HepG2 (cell line): ENCODE measurements around the gene R3HCC1L. TPM values are rescaled to one million over a fixed set of nuclear protein-coding genes. Genes with fewer than 3 reads are reported as not detected.

Experiments used
- ATAC-seq: fragments of 200-7000 bp; cut with Tn5 transposase; 3 replicates; pipeline ENCODE4 v1.9.1; 2020; ENCODE audit warnings: mild to moderate bottlenecking, moderate library complexity
- BruUV-seq: library from RNA; stranded (reverse); fragments of 400-500 nt; replicated peaks from 2 replicates; lab custom pipeline; 2021; lab: Mats Ljungman, UMichigan
- CTCF ChIA-PET: fragments of 300-600 bp; formaldehyde crosslinking; extraction: SDS; loops from one replicate; lab custom pipeline; 2021; ENCODE audit warnings: low total read pairs, inconsistent platforms, low intra/inter-chr PET ratio; lab: Yijun Ruan, JAX
- POLR2A ChIA-PET: fragments of 350-600 bp; sonication (Branson Sonifier 250); formaldehyde crosslinking; loops from one replicate; lab custom pipeline; 2020; ENCODE audit warnings: antibody characterized with exemption, inconsistent platforms; lab: Yijun Ruan, JAX
- DNase-seq: peaks from one replicate; pipeline ENCODE4 v3.0.0-alpha.2; 2015; ENCODE audit warnings: low spot score
- FAIRE-seq: peaks from 3 replicates; lab custom pipeline; 2011; peaks lifted over from hg19 to GRCh38; lab: Jason Lieb, UNC
- H2AFZ ChIP-seq: one replicate; pipeline ENCODE4 v1.6.1; 2011; ENCODE audit warnings: low read length, inconsistent platforms
- H3K27ac ChIP-seq: fragments of 300-600 bp; 3 replicates; pipeline ENCODE4 v1.8.0; 2011; ENCODE audit warnings: mixed run types, mild to moderate bottlenecking, mixed read lengths, low read length, inconsistent platforms; ENCODE audit not compliant: insufficient read depth; ENCODE audit errors: extremely low read length
- H3K27me3 ChIP-seq, 2 experiments: fragments of 200-600 bp in 1 of 2; 2 replicates in 1 of 2; 3 replicates in 1 of 2; pipeline versions ENCODE4 v1.6.0 to v1.8.0; 2011; ENCODE audit warnings: low read length in 2 of 2, mild to moderate bottlenecking in 2 of 2, moderate library complexity in 2 of 2, inconsistent platforms in 1 of 2; ENCODE audit not compliant: insufficient read depth in 2 of 2, control insufficient read depth in 1 of 2
- H3K36me3 ChIP-seq, 2 experiments: fragments of 200-600 bp in 1 of 2; replicated peaks in 1 of 2; 2 replicates in 1 of 2; 3 replicates in 1 of 2; pipeline versions ENCODE4 v1.5.1 to v1.8.0; 2011; ENCODE audit warnings: low read length in 2 of 2, inconsistent platforms in 1 of 2; ENCODE audit not compliant: insufficient read depth in 2 of 2, control insufficient read depth in 1 of 2
- H3K4me1 ChIP-seq: 2 replicates; pipeline ENCODE4 v1.5.1; 2012; ENCODE audit warnings: low read length, inconsistent platforms; ENCODE audit not compliant: insufficient read depth
- H3K4me2 ChIP-seq: 2 replicates; pipeline ENCODE4 v1.6.0; 2011; ENCODE audit warnings: low read depth, low read length, inconsistent platforms
- H3K4me3 ChIP-seq, 3 experiments: fragments of 200-600 bp in 1 of 3; sonication (generic), shearing (Covaris generic) in 1 of 3; replicated peaks in 1 of 3; 2 replicates each; pipeline ENCODE4 v1.5.1; 2011 to 2016; ENCODE audit warnings: low read length in 3 of 3, inconsistent platforms in 2 of 3, low read depth in 2 of 3, mild to moderate bottlenecking in 2 of 3, control low read depth in 1 of 3, mixed read lengths in 1 of 3; ENCODE audit not compliant: insufficient read depth in 1 of 3
- H3K79me2 ChIP-seq: one replicate; pipeline ENCODE4 v1.6.1; 2011; ENCODE audit warnings: low read length, inconsistent platforms; ENCODE audit not compliant: insufficient read depth
- H3K9ac ChIP-seq: 2 replicates; pipeline ENCODE4 v1.6.0; 2011; ENCODE audit warnings: mild to moderate bottlenecking, low read depth, low read length, inconsistent platforms; ENCODE audit not compliant: insufficient read depth
- H3K9me3 ChIP-seq: 2 replicates; pipeline ENCODE4 v1.5.1; 2012; ENCODE audit warnings: mild to moderate bottlenecking, low read length
- H4K20me1 ChIP-seq: 2 replicates; pipeline ENCODE4 v1.6.0; 2011; ENCODE audit warnings: inconsistent platforms, mild to moderate bottlenecking, low read length, moderate library complexity; ENCODE audit not compliant: insufficient read depth
- ASH2L ChIP-seq: fragments of 300-600, 200-600 bp; sonication (generic); IDR thresholded peaks from 2 replicates; pipeline ENCODE4 v1.7.0; 2017; ENCODE audit warnings: low read depth, mild to moderate bottlenecking, moderate library complexity, mixed read lengths, low read length; ENCODE audit not compliant: insufficient read length
- ELF1 ChIP-seq: sonication (generic); formaldehyde crosslinking; IDR thresholded peaks from 2 replicates; pipeline ENCODE4 v1.4.0; 2020; ENCODE audit warnings: missing genetic modification reagents
- EZH2 ChIP-seq: conservative IDR thresholded peaks from 2 replicates; pipeline ENCODE4 v1.6.1; 2012; ENCODE audit warnings: mild to moderate bottlenecking, low read depth, low read length, moderate library complexity
- FOXP1 ChIP-seq, 2 experiments: fragments of 450-650 bp in 1 of 2; IDR thresholded peaks; 2 replicates each; pipeline ENCODE4 v1.6.1; 2017 to 2018; ENCODE audit warnings: antibody characterized with exemption in 1 of 2
- KLF13 ChIP-seq: sonication (generic); formaldehyde crosslinking; IDR thresholded peaks from 2 replicates; pipeline ENCODE4 v1.4.0; 2020; ENCODE audit warnings: mild to moderate bottlenecking, missing genetic modification reagents
- PCBP2 ChIP-seq: fragments of 200-400 bp; formaldehyde crosslinking; optimal IDR thresholded peaks from 2 replicates; pipeline ENCODE3; 2018; ENCODE audit warnings: low read length, low read depth; ENCODE audit not compliant: poor library complexity, severe bottlenecking
- PHF21A ChIP-seq: sonication (generic); formaldehyde crosslinking; IDR thresholded peaks from 2 replicates; pipeline ENCODE4 v1.5.0; 2020; ENCODE audit warnings: mild to moderate bottlenecking, missing genetic modification reagents
- REXO4 ChIP-seq: sonication (generic); formaldehyde crosslinking; IDR thresholded peaks from 2 replicates; pipeline ENCODE4 v1.8.0; 2022; ENCODE audit warnings: missing genetic modification reagents, mild to moderate bottlenecking, borderline replicate concordance
- ZMYM2 ChIP-seq: sonication (generic); formaldehyde crosslinking; IDR thresholded peaks from 2 replicates; pipeline ENCODE4 v1.8.0; 2022; ENCODE audit warnings: mild to moderate bottlenecking, missing genetic modification reagents
- ZNF121 ChIP-seq: sonication (generic); formaldehyde crosslinking; IDR thresholded peaks from 2 replicates; pipeline ENCODE4 v1.5.0; 2020; ENCODE audit warnings: mild to moderate bottlenecking, missing genetic modification reagents
- ZNF317 ChIP-seq: sonication (generic); formaldehyde crosslinking; IDR thresholded peaks from 2 replicates; pipeline ENCODE4 v1.5.0; 2020; ENCODE audit warnings: mild to moderate bottlenecking, missing genetic modification reagents
- ZNF644 ChIP-seq: IDR thresholded peaks from 2 replicates; pipeline ENCODE4 v1.6.1; 2016; ENCODE audit warnings: low read depth
- ZNF780A ChIP-seq: sonication (generic); formaldehyde crosslinking; IDR thresholded peaks from 2 replicates; pipeline ENCODE4 v1.8.0; 2022; ENCODE audit warnings: mild to moderate bottlenecking, missing genetic modification reagents, moderate library complexity
- WGBS: methylation state at CpG from one replicate; pipeline ENCODE4 v1.1.6; 2017; ENCODE audit warnings: low lambda C conversion rate; 5-methylcytosine and 5-hydroxymethylcytosine counted together
- in situ Hi-C: cut with HindIII; loops from 2 replicates; pipeline ENCODE4 v1.10.0; 2017; ENCODE audit warnings: low pct_unique_long_range_greater_than_20kb; ENCODE audit not compliant: extremely low pct_ligation_motif_present
- intact Hi-C: fragments of 100-400 bp; cut with micrococcal nuclease; formaldehyde crosslinking; loops from one replicate; pipeline ENCODE4 v1.10.0; 2022; ENCODE audit not compliant: unreplicated experiment
- polyA plus RNA-seq, 8 experiments: library from polyadenylated mRNA; depleted of rRNA in 3 of 8; stranded (reverse) in 7 of 8; unstranded in 1 of 8; fragments of >200 nt; fragmentation: Illumina TruSeq in 4 of 8; extraction: Trizol in 4 of 8; gene quantifications; 2 replicates each; pipeline versions ENCODE4 v1.2.1 to v1.2.3, GENCODE V29; 2011 to 2016; ENCODE audit warnings: low read depth in 4 of 8, missing spikeins in 1 of 8, mixed read lengths in 1 of 8; ENCODE audit not compliant: insufficient read depth in 1 of 8
- total RNA-seq, 5 experiments: library from RNA; depleted of rRNA; stranded (reverse); fragments of >200 nt; fragmentation: Illumina TruSeq; extraction: Trizol; gene quantifications; 2 replicates each; pipeline ENCODE4 v1.2.3, GENCODE V29; 2016; ENCODE audit warnings: low read depth in 1 of 5
- TF ChIP-seq, protein P1 (sequence below): sonication (generic); formaldehyde crosslinking; IDR thresholded peaks from 2 replicates; pipeline ENCODE4 v1.5.0; 2020; ENCODE audit warnings: missing genetic modification reagents
- TF ChIP-seq, protein P2 (sequence below): sonication (generic); formaldehyde crosslinking; IDR thresholded peaks from 2 replicates; pipeline ENCODE4 v1.8.1; 2023; ENCODE audit warnings: mild to moderate bottlenecking, missing genetic modification reagents, borderline replicate concordance

Gene R3HCC1L
- total and polyA plus RNA-seq, 2 of the 13 experiments (the other 11 are each of a cell fraction or from before 2014, with no cell fraction given) = 6.5 to 12.2 TPM

DNA sequence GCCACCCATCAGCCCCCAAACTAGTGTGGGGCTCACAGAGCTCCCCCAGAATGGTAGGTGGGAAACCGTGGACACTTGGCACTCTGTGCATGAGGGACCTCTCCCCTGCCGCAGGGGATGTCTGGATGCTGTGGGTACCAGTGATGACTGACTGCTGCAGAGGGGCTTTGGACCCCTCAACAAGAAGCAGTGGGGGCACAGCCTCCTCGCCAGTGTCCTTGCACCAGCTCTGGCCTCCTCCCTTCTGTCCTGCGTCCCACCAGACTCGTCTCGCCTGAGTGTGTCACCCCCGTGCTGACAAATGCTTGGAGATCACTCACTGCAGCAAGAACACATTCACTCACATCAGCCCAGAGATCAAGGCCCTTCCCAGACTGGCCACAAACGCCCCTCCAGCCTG, 37.3 kb upstream of the R3HCC1L start:
- no peaks in the 10 kb centered on the region for H3K36me3 ChIP-seq
- WGBS = 7% methylated on average over 3 of the region's 8 CpGs
- H3K79me2 ChIP-seq = no peaks in the 10 kb centered on the region
- no peak for DNase-seq
- no peak overlapping the region for H3K27ac ChIP-seq
- no TSS peak for BruUV-seq
- POLR2A ChIA-PET = no interaction called here
- FAIRE-seq = no peak
- ATAC-seq = no peak
- no peaks in the 10 kb centered on the region for H3K4me1 ChIP-seq
- H3K27me3 ChIP-seq = peaks cover 2 to 39% of the 10 kb centered on the region in 2 experiments; a peak in 3 of 5 replicates
- no peaks in the 10 kb centered on the region for H4K20me1 ChIP-seq
- no peak overlapping the region for H3K4me3 ChIP-seq
- intact Hi-C loops (no loop called here), in situ Hi-C loops (no loop called here)
- TF ChIP-seq PHF21A = no peak
- TF ChIP-seq, protein P1, sequence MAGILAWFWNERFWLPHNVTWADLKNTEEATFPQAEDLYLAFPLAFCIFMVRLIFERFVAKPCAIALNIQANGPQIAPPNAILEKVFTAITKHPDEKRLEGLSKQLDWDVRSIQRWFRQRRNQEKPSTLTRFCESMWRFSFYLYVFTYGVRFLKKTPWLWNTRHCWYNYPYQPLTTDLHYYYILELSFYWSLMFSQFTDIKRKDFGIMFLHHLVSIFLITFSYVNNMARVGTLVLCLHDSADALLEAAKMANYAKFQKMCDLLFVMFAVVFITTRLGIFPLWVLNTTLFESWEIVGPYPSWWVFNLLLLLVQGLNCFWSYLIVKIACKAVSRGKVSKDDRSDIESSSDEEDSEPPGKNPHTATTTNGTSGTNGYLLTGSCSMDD = no peak
- no peak for TF ChIP-seq ZNF780A (CRISPR knock-in tag)
- TF ChIP-seq ZNF317 (CRISPR knock-in tag) = no peak
- TF ChIP-seq ZNF644 = no peak
- TF ChIP-seq PCBP2 = no peak
- TF ChIP-seq ELF1 (CRISPR knock-in tag) = no peak
- TF ChIP-seq FOXP1 (IDR thresholded peaks at IDR 0.05) = no peak
- TF ChIP-seq FOXP1 (CRISPR knock-in tag; IDR thresholded peaks at IDR 0.05) = no peak
- no peak for TF ChIP-seq KLF13 (CRISPR knock-in tag)
- TF ChIP-seq, protein P2, sequence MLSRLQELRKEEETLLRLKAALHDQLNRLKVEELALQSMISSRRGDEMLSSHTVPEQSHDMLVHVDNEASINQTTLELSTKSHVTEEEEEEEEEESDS = no peak
- TF ChIP-seq EZH2 = no peak
- TF ChIP-seq ZMYM2 = no peak
- TF ChIP-seq REXO4 (CRISPR knock-in tag) = no peak
- TF ChIP-seq ZNF121 = no peak
- no peak for TF ChIP-seq ASH2L
- no peak overlapping the region for H2AFZ ChIP-seq
- H3K9ac ChIP-seq = no peak overlapping the region
- CTCF ChIA-PET = no interaction called here
- H3K4me2 ChIP-seq = no peak overlapping the region
- H3K9me3 ChIP-seq = no peaks in the 10 kb centered on the region
